GM18517 (cell line): ENCODE data around the gene CRISPLD2.
"Not testable (repeated sequence)": the region's sequence is repeated elsewhere in the genome, so short reads cannot be mapped to it uniquely, and the experiment has no call there.

ENCODE experiments used
- ATAC-seq: cut with Tn5 transposase; IDR thresholded peaks from one replicate; pipeline ENCODE4 v1.9.1; 2021; ENCODE audit warnings: mild to moderate bottlenecking, moderate library complexity; ENCODE audit not compliant: unreplicated experiment

CRISPLD2 gene

GRCh38 chr16:84855435-84856202 is 35.8 kb downstream of the CRISPLD2 start:
- ATAC-seq, result not testable (repeated sequence)

GRCh38 chr16:84856203-84856581 is 36.4 kb downstream of the CRISPLD2 start:
- ATAC-seq, result not testable (repeated sequence)

GRCh38 chr16:84856811-84857210 is 37.0 kb downstream of the CRISPLD2 start:
- ATAC-seq, result not testable (repeated sequence)

GRCh38 chr16:84859681-84860080 is 39.9 kb downstream of the CRISPLD2 start:
- no peak for ATAC-seq

- ATAC-seq, result no peak
Measured at GRCh38 chr16:84860383-84860782, 40.6 kb downstream of the CRISPLD2 start.

- no peak for ATAC-seq
Measured at GRCh38 chr16:84861671-84862070, 41.9 kb downstream of the CRISPLD2 start.

GRCh38 chr16:84862804-84863480 is 43.2 kb downstream of the CRISPLD2 start:
- ATAC-seq, result no peak

- no peak for ATAC-seq
Measured at GRCh38 chr16:84863481-84863814, 43.7 kb downstream of the CRISPLD2 start.

- ATAC-seq, result no peak
Measured at GRCh38 chr16:84864326-84864955, 44.7 kb downstream of the CRISPLD2 start.

- no peak for ATAC-seq
Measured at GRCh38 chr16:84867696-84868095, 47.9 kb downstream of the CRISPLD2 start.

GRCh38 chr16:84868328-84868727 is 48.5 kb downstream of the CRISPLD2 start:
- no peak for ATAC-seq

GRCh38 chr16:84868829-84869472 is 49.2 kb downstream of the CRISPLD2 start:
- no peak for ATAC-seq

- no peak for ATAC-seq
Measured at GRCh38 chr16:84869473-84869845, 49.7 kb downstream of the CRISPLD2 start.

- not testable (repeated sequence) for ATAC-seq
Measured at GRCh38 chr16:84872971-84873370, 53.2 kb downstream of the CRISPLD2 start.

- no peak for ATAC-seq
Measured at GRCh38 chr16:84874004-84874435, 54.2 kb downstream of the CRISPLD2 start.

GRCh38 chr16:84874553-84874952 is 54.8 kb downstream of the CRISPLD2 start:
- no peak for ATAC-seq

- no peak for ATAC-seq
Measured at GRCh38 chr16:84874983-84875382, 55.2 kb downstream of the CRISPLD2 start.

- ATAC-seq, result no peak
Measured at GRCh38 chr16:84875846-84876245, 56.1 kb downstream of the CRISPLD2 start.

GRCh38 chr16:84876873-84877606 is 57.3 kb downstream of the CRISPLD2 start:
- no peak for ATAC-seq

- ATAC-seq, result no peak
Measured at GRCh38 chr16:84878770-84879169, 59.0 kb downstream of the CRISPLD2 start.
